Measurements from ENCODE around the gene LAMA1. TPM values are rescaled to one million over a fixed set of nuclear protein-coding genes. Genes with fewer than 3 reads are reported as not detected.
A peak's percentile ranks its signal among the peaks of the same experiment; 100 is the strongest.

Gene LAMA1
- total RNA-seq, 1 donor from 2014 or later, result 12.2 TPM

DNA sequence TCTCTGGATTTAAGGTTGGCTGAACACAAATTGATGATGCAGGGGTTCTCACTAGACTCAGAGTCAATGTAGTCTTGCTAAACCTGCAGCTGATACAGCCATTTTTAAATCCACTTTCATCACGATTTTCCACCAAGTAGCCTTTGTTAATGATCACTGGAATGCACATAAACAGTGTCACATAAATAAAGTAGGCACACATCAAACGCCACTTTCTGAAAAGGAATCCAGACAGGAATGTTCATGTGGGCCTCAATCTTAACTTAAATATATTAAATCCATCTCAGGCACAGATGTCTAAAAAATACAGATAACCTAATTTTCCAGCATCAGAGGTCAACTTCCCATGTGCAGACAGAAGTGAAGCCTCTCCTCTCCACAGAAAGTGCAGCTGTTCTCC is 58.3 kb downstream of the LAMA1 start:
- DNase-seq (ENCODE audit: low spot score in 2 of 2), result no peak
- FAIRE-seq, result no peak

DNA sequence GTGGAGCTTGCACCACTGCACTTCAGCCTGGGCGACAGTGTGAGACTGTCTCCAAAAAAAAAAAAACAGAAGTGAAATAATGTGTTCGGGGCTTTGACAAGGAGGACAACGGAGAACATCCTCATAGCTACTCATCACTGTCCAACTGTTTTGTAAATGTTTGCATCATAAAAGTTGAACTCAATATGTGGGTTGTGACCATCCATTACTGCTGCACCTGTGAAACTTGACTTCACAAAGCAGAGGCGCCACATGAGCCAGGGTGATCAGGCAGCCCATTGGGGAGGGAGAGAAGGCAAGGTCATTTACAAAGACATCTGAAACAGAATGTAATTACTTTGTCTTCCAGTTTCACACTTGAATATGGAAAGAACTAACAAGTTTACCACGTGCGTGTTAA is 61.6 kb downstream of the LAMA1 start:
- no peak for DNase-seq (ENCODE audit: low spot score in 2 of 2)
- no peak for FAIRE-seq

GRCh38 chr18:7049951-7050350 is 67.6 kb downstream of the LAMA1 start:
- FAIRE-seq (no peak), DNase-seq (ENCODE audit: low spot score in 2 of 2) (no peak)

GRCh38 chr18:7048081-7048480 is 69.5 kb downstream of the LAMA1 start:
- no peak for DNase-seq (ENCODE audit: low spot score in 2 of 2)
- no peak for FAIRE-seq

- no peak for DNase-seq (ENCODE audit: low spot score in 2 of 2)
- no peak for FAIRE-seq
Measured at GRCh38 chr18:7047336-7047735, 70.3 kb downstream of the LAMA1 start.

DNA sequence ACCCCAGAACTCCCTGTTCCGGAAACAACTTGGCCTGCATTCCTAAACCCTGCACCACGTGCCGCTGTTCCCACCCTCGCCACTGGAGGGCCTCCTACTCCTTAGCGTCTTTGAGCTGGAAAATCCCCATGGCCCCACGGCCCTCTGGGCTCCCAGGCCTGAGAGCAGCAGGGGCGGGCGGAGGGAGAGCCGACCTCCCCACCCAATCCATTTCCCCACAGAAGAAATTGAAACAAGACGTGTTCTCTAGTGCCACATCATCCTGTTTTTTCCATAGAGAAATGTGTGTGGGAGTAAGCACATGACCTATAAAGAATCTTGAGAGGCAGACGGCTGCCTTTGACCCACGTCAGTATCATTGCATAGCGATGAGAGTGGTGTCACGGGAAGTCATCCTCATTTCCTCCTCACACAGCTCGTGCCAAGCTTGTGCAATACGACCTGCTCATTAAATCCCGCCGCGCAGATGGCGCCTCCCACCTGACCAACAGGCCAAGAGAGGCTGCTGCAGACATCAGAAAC is 79.2 kb downstream of the LAMA1 start:
- no peak for DNase-seq (ENCODE audit: low spot score in 2 of 2)
- no peak for FAIRE-seq

- DNase-seq (ENCODE audit: low spot score in 2 of 2) (no peak), FAIRE-seq (no peak)
Measured at GRCh38 chr18:7037470-7037869, 80.1 kb downstream of the LAMA1 start.

DNA sequence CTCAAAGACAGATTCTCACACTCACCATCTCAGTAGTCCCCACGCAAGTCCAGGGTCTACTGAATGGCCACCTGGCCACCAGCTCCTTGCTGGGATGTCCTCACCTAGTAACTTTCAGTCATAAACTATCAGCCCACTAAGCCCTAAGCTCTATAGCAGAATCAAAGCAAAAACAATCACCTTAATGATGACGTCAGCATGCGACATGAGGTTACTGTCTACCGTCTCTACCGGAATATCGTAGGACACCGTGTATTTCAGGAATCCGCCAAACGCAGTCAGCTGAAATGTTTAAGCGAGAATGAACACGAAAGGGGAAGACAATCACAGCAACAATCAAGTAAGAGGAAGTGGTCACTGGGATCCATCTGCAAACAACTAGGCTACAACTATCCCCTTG is 81.8 kb downstream of the LAMA1 start:
- no peak for DNase-seq (ENCODE audit: low spot score in 2 of 2)

DNA sequence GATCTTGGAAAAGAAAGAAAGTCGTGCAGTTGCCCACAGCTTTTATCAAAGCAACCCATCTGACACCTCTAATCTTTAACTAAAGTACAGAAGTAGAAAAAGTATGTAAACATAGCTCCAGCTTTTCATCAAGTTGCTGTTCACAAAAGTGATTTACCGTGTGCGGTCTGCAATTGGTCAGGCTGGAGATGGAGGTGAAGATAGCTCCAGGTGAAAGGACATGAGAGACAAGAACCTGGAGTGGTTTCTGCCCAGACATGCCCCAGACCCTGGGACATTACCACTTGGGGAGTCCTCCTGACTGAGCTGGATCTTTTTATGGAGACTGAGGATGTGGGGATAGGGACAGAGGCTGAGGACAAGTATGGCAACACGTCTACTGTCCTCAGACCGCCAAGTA is 82.7 kb downstream of the LAMA1 start:
- DNase-seq (ENCODE audit: low spot score in 2 of 2) (no peak), FAIRE-seq (no peak)

More for the DNA sequence above, 81.8 kb downstream of the LAMA1 start:
- FAIRE-seq, result no peak

DNA sequence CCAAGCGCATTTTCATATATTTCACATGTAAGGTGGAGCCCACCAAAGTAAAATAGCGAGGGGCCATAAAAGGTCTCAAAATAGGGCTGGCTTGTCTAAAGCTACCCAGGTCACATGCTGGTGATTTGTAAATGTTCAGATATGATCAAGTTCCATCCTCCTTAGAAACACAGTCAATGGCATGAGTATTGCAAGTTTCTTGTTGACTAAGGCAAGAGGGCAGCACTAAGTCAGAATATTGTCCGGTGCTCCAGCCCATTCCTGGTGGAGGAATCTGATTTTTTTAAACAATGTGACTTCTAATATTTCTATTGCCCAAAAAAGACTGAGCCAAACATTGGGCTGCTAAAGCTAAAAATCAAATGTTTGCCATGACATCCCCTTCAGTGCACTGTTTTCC is 85.1 kb downstream of the LAMA1 start:
- FAIRE-seq, result no peak
- no peak for DNase-seq (ENCODE audit: low spot score in 2 of 2)

DNA sequence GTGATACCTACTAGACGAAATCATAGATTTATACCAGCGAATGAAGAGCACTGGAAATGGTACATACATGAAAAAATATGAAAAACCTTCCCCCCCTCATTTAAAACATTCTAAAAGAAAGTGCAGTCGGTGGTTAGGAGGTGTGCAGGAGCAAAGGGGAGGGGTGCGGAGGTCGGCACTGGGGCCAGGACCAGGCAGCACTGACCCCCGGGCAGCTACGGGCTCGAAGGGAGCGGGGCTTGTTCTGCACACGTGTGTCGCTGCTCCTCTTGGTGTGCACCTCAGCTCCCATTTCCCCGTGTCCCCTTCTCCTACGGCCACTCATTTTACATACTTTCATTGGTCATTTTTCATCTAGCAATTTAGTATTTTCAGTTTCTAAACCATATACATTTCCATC is 89.0 kb downstream of the LAMA1 start:
- no peak for FAIRE-seq
- DNase-seq (ENCODE audit: low spot score in 2 of 2), result no peak

GRCh38 chr18:7025194-7025593 is 92.4 kb downstream of the LAMA1 start:
- FAIRE-seq (no peak), DNase-seq (ENCODE audit: low spot score in 2 of 2) (no peak)

DNA sequence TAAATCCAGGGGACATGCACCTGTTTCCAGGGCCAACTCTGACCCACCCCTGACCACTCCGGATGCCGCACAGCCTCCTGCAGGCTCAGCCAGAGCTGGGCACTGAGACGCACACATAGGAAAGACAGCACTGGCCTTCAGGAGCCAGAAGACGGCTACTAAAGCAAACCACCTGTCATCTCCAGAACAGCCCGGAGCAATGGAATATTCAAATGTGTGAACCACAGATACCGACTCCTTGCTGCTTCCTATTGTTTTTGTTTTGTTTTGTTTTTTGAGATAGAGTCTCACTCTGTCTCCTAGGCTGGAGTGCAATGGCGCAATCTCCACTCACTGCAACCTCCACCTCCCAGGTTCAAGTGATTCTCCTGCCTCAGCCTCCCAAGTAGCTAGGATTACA is 94.0 kb downstream of the LAMA1 start:
- no peak for FAIRE-seq
- DNase-seq (ENCODE audit: low spot score in 2 of 2), result no peak

DNA sequence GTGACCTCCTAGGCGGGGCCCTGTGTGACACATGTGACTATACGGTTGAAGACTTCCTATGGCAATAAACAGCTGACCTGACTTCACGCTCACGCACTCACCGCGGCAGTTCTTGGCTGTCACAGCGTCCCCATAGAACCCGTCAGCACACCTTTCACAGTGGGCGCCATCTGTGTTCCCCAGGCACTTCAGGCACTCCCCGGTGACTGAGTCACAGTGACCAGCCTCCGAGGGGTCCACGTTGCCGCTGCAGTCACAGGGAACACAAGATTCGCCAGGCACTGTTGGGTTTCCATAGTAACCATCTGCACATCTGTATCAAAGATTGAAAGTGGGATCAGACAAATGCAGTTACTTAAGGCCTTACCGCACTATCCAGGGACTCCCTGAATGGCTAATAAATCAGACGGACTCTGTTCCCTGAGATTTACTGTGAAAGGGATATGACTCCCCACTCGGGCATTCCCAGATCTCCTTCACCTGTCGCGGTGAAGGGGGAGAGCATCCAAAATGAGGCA is 94.5 kb downstream of the LAMA1 start:
- DNase-seq (ENCODE audit: low spot score in 2 of 2), result no peak
- FAIRE-seq, result no peak

DNA sequence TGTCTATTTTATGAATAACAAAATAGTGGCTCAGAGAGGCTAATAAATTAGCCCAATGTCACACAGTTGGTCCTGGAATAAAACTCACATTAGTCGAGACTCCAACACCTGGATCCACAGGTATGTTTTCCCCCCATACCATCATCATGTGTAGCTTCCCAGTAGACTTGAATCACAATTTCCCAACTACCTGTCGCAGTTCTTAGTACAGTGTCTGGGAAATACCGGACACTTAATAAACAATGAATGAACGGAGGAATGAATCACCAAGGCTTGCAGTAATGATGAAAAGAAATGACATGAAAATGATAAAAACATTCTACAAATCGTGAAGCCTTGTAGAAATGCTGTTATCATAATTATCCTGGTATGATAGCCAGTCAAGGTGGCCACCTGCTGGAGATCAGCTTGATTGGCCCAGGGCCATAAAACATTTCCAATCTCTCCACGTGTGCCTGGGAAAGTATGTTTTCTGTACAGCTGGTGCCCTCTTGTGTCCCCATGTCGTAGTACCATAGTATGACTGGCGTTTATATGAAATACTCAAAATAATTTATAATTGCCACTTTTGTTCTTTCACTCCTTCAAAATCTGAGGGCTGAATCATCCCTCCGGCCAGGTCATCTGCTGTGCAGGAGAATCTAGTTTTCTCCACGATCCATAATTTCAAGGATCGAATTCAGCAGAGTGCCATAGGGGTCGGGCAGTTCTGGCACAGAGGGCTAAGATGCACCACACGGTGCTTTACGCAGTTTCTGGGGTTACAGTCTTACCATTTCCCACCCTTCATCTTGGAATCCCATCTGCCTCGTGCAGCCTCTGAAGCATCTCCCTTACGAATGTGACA is 95.4 kb downstream of the LAMA1 start:
- FAIRE-seq (no peak), DNase-seq (ENCODE audit: low spot score in 2 of 2) (peak in 1 of 2 donors; percentile 24)

- DNase-seq (ENCODE audit: low spot score in 2 of 2), result no peak
- peak; percentile 6 for FAIRE-seq
Measured at GRCh38 chr18:7020995-7021777, 96.4 kb downstream of the LAMA1 start.

- FAIRE-seq (no peak), DNase-seq (ENCODE audit: low spot score in 2 of 2) (no peak)
Measured at GRCh38 chr18:7017013-7017412, 100.6 kb downstream of the LAMA1 start.

- FAIRE-seq, result no peak
- no peak for DNase-seq (ENCODE audit: low spot score in 2 of 2)
Measured at GRCh38 chr18:7011142-7011541, 106.5 kb downstream of the LAMA1 start.

GRCh38 chr18:7004009-7004408 is 113.6 kb downstream of the LAMA1 start:
- DNase-seq (ENCODE audit: low spot score in 2 of 2), result no peak
- FAIRE-seq, result no peak

GRCh38 chr18:7002107-7002506 is 115.5 kb downstream of the LAMA1 start:
- FAIRE-seq (no peak), DNase-seq (ENCODE audit: low spot score in 2 of 2) (no peak)

- DNase-seq (ENCODE audit: low spot score in 2 of 2), result peak in 1 of 2 donors; percentile 27
- no peak for FAIRE-seq
Measured at GRCh38 chr18:7000484-7001096, 117.0 kb downstream of the LAMA1 start.

All from frontal cortex (tissue), 4 donors.